GM12874 (cell line): Measurements from ENCODE around the gene CTSO.

Experiments
- CTCF ChIP-seq: IDR thresholded peaks from 2 replicates; pipeline ENCODE4 v1.5.1; 2011; ENCODE audit warnings: low read depth, mild to moderate bottlenecking, control low read depth, low read length, moderate library complexity; ENCODE audit not compliant: insufficient read depth

CTSO gene

GRCh38 chr4:155954118-155954685 is 536 bp upstream of the CTSO start:
- no peak for TF ChIP-seq CTCF

DNA sequence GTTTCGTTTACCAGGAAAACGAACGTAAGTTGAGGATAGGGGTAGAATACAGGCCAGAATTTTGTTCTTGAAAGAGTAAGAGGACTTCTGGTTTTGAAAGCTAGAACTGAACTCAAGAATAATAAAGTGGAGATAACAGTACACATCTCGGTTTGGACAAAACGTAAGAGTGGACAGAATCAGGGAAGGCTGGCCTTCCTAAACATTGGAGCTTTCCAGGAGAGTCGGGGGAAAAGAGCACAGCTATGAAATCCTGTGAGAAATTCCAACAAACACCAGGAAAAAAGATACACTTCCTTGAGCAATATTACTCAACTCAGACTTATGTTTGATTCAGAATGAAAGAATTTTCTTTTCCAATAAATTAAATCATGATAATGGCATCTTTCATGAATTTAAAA is 1.2 kb downstream of the CTSO start:
- TF ChIP-seq CTCF, result no peak

- no peak for TF ChIP-seq CTCF
Observed at GRCh38 chr4:155950461-155950860, 3.2 kb downstream of the CTSO start.

GRCh38 chr4:155948541-155948940 is 5.1 kb downstream of the CTSO start:
- no peak for TF ChIP-seq CTCF

- no peak for TF ChIP-seq CTCF
Observed at GRCh38 chr4:155946486-155946885, 7.2 kb downstream of the CTSO start.

GRCh38 chr4:155944516-155944915 is 9.2 kb downstream of the CTSO start:
- no peak for TF ChIP-seq CTCF

- no peak for TF ChIP-seq CTCF
Observed at GRCh38 chr4:155943605-155944291, 9.9 kb downstream of the CTSO start.
